Left lung (tissue), 10 donors: ENCODE results near the gene S100A16. TPM values are rescaled to one million over a fixed set of nuclear protein-coding genes. Genes with fewer than 3 reads are reported as not detected.
A peak's percentile ranks its signal among the peaks of the same experiment; 100 is the strongest.

Experiments used
- ATAC-seq: fragments of 200-7000 bp; cut with Tn5 transposase; one replicate; pipeline ENCODE4 v1.9.1; 2020; ENCODE audit warnings: moderate library complexity
- DNase-seq, 4 donors: peaks; one replicate each; pipeline ENCODE4 v3.0.0-alpha.2; 2013 to 2020
- H3K27ac ChIP-seq, 2 donors: fragments of 200-600 bp; sonication (generic) in 1 of 2; one replicate each; pipeline versions ENCODE4 v1.5.0 to v1.8.0; 2020 to 2021
- H3K27me3 ChIP-seq, 2 donors: fragments of 200-600 bp; sonication (generic) in 1 of 2; one replicate each; pipeline versions ENCODE4 v1.5.0 to v1.8.0; 2020 to 2021
- H3K36me3 ChIP-seq, 2 donors: fragments of 200-600 bp; sonication (generic) in 1 of 2; one replicate each; pipeline versions ENCODE4 v1.5.0 to v1.8.0; 2020 to 2021
- H3K4me1 ChIP-seq, 2 donors: fragments of 200-600 bp; one replicate each; pipeline ENCODE4 v1.8.0; 2021
- H3K4me3 ChIP-seq, 2 donors: fragments of 200-600 bp; sonication (generic) in 1 of 2; one replicate each; pipeline versions ENCODE4 v1.5.0 to v1.8.0; 2020 to 2021; ENCODE audit warnings: mild to moderate bottlenecking in 1 of 2
- H3K9me3 ChIP-seq, 2 donors: fragments of 200-600 bp; sonication (generic) in 1 of 2; one replicate each; pipeline versions ENCODE4 v1.5.0 to v1.8.0; 2020 to 2021
- CTCF ChIP-seq, 2 donors: fragments of 200-600 bp; sonication (generic) in 1 of 2; IDR thresholded peaks; one replicate each; pipeline versions ENCODE4 v1.5.0 to v1.8.0; 2021; ENCODE audit warnings: antibody characterized with exemption in 2 of 2
- intact Hi-C, 2 donors: fragments of 100-400 bp; cut with DNase I; formaldehyde crosslinking; loops; one replicate each; pipeline versions ENCODE4 v1.11.2 to v1.14.2; 2022
- polyA plus RNA-seq, 6 donors: library from polyadenylated mRNA; unstranded; fragments of 120-200 nt; gene quantifications; one replicate each; pipeline ENCODE4 v1.2.1, GENCODE V29; 2013; ENCODE audit not compliant: insufficient read length in 6 of 6
- total RNA-seq, 2 donors: library from RNA; stranded (reverse); fragmentation: NEBNext Ultra II Directional; extraction: Animal tissue kit (Norgen Biotek cat#: 25700); gene quantifications; one replicate each; pipeline ENCODE4 v1.2.1, GENCODE V29; 2021
- donor health status: DM: no; HTN: yes; CAD: no.
- donor health status: DM: no; HTN: no; CAD: no.

S100A16 gene
- total and polyA plus RNA-seq, 8 donors = 118 to 160 (median 144) TPM

DNA sequence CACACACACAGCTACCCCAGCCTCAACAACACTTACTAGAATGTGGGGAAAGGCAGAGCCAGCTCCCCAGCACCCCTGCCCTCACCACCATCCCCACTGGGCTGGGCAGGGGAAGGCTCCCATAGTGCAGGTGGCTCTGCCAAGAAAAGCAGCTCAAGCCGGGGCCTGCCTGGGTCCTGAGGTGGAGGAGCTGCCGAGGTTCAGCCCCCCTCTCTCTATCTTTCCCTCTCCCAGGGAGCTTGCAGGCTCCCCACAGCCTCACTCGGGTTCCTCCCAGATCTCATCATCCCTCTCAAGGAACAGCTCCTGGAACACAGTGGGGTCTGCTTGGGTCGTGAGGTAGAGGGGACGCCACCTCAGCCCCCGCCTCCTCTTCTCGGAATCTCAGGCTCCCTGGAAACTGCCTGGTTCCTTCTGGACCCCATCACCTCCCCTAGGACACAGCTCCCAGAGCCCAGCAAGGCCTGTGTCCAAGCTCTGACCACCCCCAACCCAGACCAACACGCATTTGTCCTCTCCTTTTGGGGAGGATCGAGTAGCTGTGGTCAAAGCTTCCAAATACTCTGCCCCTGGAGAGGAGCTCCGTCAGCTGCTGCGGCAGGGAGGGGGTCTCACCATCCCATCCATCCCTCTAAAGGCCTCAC, 704 bp downstream of the S100A16 start:
- Histone ChIP-seq H3K9me3 (no peaks in the 10 kb centered on the region), H3K4me3 (peak overlapping the region; percentile 46 to 51), H3K27ac (peak overlapping the region; percentile 75 to 86), H3K4me1 (peaks cover 36 to 47% of the 10 kb centered on the region in 2 donors), H3K36me3 (peaks cover 0 to 6% of the 10 kb centered on the region in 2 donors), H3K27me3 (no peaks in the 10 kb centered on the region)
- DNase-seq (peak in 1 of 4 donors; percentile 27), ATAC-seq (peak; percentile 2)
- intact Hi-C loops = no loop called here
- no peak for TF ChIP-seq CTCF (IDR thresholded peaks at IDR 0.05)

DNA sequence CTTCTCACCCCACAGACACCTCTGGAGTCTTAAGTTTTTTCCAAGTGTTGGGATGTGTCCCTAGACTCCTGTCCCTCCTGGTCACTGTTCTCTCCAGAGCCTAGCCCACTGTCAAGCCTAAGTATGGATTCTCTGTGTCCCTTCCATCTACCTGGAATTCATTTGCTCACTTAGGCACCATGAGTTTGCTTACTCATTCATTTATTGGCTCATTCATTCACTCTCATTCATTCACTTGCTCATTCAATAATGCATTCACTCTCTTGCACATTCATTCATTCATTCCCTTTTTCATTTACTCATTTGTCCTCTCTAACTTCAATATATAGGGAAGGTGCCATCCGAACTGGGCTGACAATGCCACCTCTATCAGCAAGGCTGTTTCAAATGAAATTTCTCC, 1.6 kb downstream of the S100A16 start:
- intact Hi-C loops = no loop called here
- no peak for DNase-seq

GRCh38 chr1:153610811-153611301, 2.1 kb downstream of the S100A16 start:
- Histone ChIP-seq H3K4me1 (peaks cover 33 to 39% of the 10 kb centered on the region in 2 donors), H3K27ac (peak overlapping the region; percentile 82 to 88), H3K36me3 (peaks cover 0 to 17% of the 10 kb centered on the region in 2 donors), H3K9me3 (no peaks in the 10 kb centered on the region), H3K4me3 (peak overlapping the region in 1 of 2 donors; percentile 51), H3K27me3 (no peaks in the 10 kb centered on the region)
- intact Hi-C loops = no loop called here
- ATAC-seq (no peak), DNase-seq (no peak)
- no peak for TF ChIP-seq CTCF (IDR thresholded peaks at IDR 0.05)

More for the DNA sequence above, 1.6 kb downstream of the S100A16 start:
- Histone ChIP-seq H3K4me3 (peak overlapping the region in 1 of 2 donors; percentile 51), H3K4me1 (peaks cover 33 to 44% of the 10 kb centered on the region in 2 donors), H3K9me3 (no peaks in the 10 kb centered on the region), H3K36me3 (peaks cover 0 to 14% of the 10 kb centered on the region in 2 donors), H3K27ac (peak overlapping the region in 1 of 2 donors; percentile 82), H3K27me3 (no peaks in the 10 kb centered on the region)
- TF ChIP-seq CTCF (IDR thresholded peaks at IDR 0.05) = no peak
- no peak for ATAC-seq

GRCh38 chr1:153610334-153610733, 2.6 kb downstream of the S100A16 start:
- ATAC-seq = no peak
- Histone ChIP-seq H3K27ac (peak overlapping the region; percentile 82 to 88), H3K9me3 (no peaks in the 10 kb centered on the region), H3K4me1 (peaks cover 33 to 35% of the 10 kb centered on the region in 2 donors), H3K36me3 (peaks cover 0 to 17% of the 10 kb centered on the region in 2 donors), H3K27me3 (no peaks in the 10 kb centered on the region), H3K4me3 (peak overlapping the region in 1 of 2 donors; percentile 51)
- no peak for DNase-seq
- no peak for TF ChIP-seq CTCF (IDR thresholded peaks at IDR 0.05)
- intact Hi-C loops = no loop called here

GRCh38 chr1:153609585-153609907, 3.4 kb downstream of the S100A16 start:
- intact Hi-C loops = no loop called here
- no peak for TF ChIP-seq CTCF (IDR thresholded peaks at IDR 0.05)
- H3K4me3 ChIP-seq = peak overlapping the region in 1 of 2 donors; percentile 51
- H3K9me3 ChIP-seq = no peaks in the 10 kb centered on the region
- H3K4me1 ChIP-seq = peaks cover 33 to 35% of the 10 kb centered on the region in 2 donors
- DNase-seq (no peak), ATAC-seq (no peak)
- peaks cover 0 to 17% of the 10 kb centered on the region in 2 donors for H3K36me3 ChIP-seq
- peak overlapping the region; percentile 82 to 88 for H3K27ac ChIP-seq
- H3K27me3 ChIP-seq = no peaks in the 10 kb centered on the region
